Neural progenitor cell (in vitro differentiated cells): ENCODE results near the gene SUSD3.

Experiments used
- EZH2phosphoT487 ChIP-seq: fragments of 200-600 bp; sonication (generic); IDR thresholded peaks from 2 replicates; pipeline ENCODE4 v1.6.1; 2017; ENCODE audit warnings: antibody characterized with exemption
- TF ChIP-seq, protein P1 (sequence below): fragments of 200-600 bp; sonication (generic); IDR thresholded peaks from 2 replicates; pipeline ENCODE4 v1.5.1; 2017; ENCODE audit warnings: antibody characterized with exemption, mild to moderate bottlenecking

DNA sequence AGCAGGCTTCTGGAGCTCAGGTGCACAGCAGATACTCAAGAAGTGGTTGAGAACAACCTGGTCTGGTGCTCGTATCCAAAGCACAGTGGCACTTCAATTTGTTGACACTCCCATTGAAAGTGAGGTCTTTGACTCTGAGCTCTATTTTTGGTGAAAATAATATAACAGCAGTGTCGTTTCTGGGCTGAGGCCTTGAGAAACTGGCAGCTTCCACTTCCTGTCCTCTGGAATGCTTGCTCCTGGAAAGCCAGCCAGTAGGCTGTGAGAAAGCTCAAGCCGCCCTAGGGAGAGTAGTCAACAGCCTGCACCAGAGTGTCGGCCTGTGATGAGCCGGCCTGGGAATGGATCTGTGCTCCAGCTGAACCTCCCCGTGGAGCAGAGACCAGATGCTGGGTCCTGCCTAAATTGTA, 6.8 kb upstream of the SUSD3 start:
- TF ChIP-seq, protein P1, sequence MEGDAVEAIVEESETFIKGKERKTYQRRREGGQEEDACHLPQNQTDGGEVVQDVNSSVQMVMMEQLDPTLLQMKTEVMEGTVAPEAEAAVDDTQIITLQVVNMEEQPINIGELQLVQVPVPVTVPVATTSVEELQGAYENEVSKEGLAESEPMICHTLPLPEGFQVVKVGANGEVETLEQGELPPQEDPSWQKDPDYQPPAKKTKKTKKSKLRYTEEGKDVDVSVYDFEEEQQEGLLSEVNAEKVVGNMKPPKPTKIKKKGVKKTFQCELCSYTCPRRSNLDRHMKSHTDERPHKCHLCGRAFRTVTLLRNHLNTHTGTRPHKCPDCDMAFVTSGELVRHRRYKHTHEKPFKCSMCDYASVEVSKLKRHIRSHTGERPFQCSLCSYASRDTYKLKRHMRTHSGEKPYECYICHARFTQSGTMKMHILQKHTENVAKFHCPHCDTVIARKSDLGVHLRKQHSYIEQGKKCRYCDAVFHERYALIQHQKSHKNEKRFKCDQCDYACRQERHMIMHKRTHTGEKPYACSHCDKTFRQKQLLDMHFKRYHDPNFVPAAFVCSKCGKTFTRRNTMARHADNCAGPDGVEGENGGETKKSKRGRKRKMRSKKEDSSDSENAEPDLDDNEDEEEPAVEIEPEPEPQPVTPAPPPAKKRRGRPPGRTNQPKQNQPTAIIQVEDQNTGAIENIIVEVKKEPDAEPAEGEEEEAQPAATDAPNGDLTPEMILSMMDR: no peak
- TF ChIP-seq EZH2phosphoT487: no peak
